ENCODE measurements around the gene GREB1L.

GREB1L gene

DNA sequence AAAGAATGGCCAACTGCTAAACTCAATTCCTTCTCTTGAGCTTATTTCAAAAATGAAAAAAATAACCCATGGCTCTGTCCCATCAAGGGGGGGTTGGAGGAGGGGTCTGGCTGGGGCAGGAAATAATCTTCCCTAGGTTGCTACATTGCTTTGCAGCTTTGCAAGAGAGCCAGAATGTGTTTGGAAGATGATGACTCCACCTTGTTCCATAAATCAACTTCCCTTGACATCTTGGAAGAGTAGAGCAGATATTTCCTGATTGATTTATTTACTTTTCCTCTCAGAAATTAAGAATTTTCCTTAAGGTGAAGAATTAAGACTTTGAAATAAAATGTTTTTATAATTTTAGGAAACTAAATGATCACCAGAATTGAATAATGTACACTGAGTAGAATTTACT lies 317.2 kb downstream of the GREB1L start:
- H3K4me3 ChIP-seq (ENCODE audit: low read length): no peak overlapping the region

DNA sequence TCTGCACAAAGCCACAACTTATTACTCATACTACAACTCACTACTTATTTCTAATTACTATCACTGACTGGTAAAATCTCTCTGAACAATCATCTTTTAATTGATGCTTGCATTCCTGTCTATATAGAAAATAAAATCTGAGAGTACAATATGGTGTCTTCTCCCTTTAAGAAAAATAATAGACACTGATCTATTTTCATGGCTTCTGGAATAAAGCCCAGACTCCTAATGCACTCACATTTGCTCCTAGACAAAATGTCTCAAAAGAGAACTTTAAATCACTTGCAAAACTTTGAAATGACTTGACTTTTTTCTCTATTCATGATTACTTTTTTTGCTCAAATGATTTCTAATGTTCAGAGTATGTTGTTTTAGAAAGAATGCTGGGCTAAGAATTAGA lies 329.7 kb downstream of the GREB1L start:
- Histone ChIP-seq H3K4me1 (ENCODE audit: low read length) (no peaks in the 10 kb centered on the region), H3K4me2 (ENCODE audit: low read length) (no peak overlapping the region), H3K9ac (ENCODE audit: low read length) (no peak overlapping the region), H3K27me3 (ENCODE audit: low read depth, low read length) (no peaks in the 10 kb centered on the region), H2AFZ (ENCODE audit: low read depth, low read length) (no peak overlapping the region), H3K4me3 (ENCODE audit: low read length) (no peak overlapping the region), H3K9me3 (ENCODE audit: insufficient read depth, low read length) (no peaks in the 10 kb centered on the region), H3K27ac (ENCODE audit: low read length) (no peak overlapping the region), H4K20me1 (ENCODE audit: insufficient read depth, low read length) (peaks cover 5% of the 10 kb centered on the region; the same call in 1 of the 2 replicates), H3K79me2 (ENCODE audit: low read length) (0 out of 2 replicates have a peak, but pooled peaks cover 3% of the 10 kb centered on the region), H3K36me3 (replicated peaks; ENCODE audit: low read depth, low read length) (peaks cover 66% of the 10 kb centered on the region)
- TF ChIP-seq EZH2phosphoT487 (IDR thresholded peaks at IDR 0.05; ENCODE audit: low read depth): no peak
- TF ChIP-seq, protein P1, sequence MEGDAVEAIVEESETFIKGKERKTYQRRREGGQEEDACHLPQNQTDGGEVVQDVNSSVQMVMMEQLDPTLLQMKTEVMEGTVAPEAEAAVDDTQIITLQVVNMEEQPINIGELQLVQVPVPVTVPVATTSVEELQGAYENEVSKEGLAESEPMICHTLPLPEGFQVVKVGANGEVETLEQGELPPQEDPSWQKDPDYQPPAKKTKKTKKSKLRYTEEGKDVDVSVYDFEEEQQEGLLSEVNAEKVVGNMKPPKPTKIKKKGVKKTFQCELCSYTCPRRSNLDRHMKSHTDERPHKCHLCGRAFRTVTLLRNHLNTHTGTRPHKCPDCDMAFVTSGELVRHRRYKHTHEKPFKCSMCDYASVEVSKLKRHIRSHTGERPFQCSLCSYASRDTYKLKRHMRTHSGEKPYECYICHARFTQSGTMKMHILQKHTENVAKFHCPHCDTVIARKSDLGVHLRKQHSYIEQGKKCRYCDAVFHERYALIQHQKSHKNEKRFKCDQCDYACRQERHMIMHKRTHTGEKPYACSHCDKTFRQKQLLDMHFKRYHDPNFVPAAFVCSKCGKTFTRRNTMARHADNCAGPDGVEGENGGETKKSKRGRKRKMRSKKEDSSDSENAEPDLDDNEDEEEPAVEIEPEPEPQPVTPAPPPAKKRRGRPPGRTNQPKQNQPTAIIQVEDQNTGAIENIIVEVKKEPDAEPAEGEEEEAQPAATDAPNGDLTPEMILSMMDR (IDR thresholded peaks at IDR 0.05; ENCODE audit: low read depth, low read length): no peak

More for the DNA sequence above, 317.2 kb downstream of the GREB1L start:
- no peak overlapping the region for H3K9ac ChIP-seq (ENCODE audit: low read length)
- no peak overlapping the region for H3K27ac ChIP-seq (ENCODE audit: low read length)
- no peaks in the 10 kb centered on the region for H3K79me2 ChIP-seq (ENCODE audit: low read length)
- H4K20me1 ChIP-seq (ENCODE audit: insufficient read depth, low read length): no peaks in the 10 kb centered on the region
- H3K4me2 ChIP-seq (ENCODE audit: low read length): no peak overlapping the region
- TF ChIP-seq, protein P1 (IDR thresholded peaks at IDR 0.05; ENCODE audit: low read depth, low read length): no peak
- TF ChIP-seq EZH2phosphoT487 (IDR thresholded peaks at IDR 0.05; ENCODE audit: low read depth): no peak
- H3K36me3 ChIP-seq (replicated peaks; ENCODE audit: low read depth, low read length): peaks cover 24% of the 10 kb centered on the region
- H2AFZ ChIP-seq (ENCODE audit: low read depth, low read length): no peak overlapping the region
- H3K4me1 ChIP-seq (ENCODE audit: low read length): no peaks in the 10 kb centered on the region
- no peaks in the 10 kb centered on the region for H3K27me3 ChIP-seq (ENCODE audit: low read depth, low read length)
- no peaks in the 10 kb centered on the region for H3K9me3 ChIP-seq (ENCODE audit: insufficient read depth, low read length)

Data from OCI-LY3 (cell line).